Measurements from ENCODE around the gene MYO3A.

Gene MYO3A

GRCh38 chr10:26215935-26216584 is 282.0 kb downstream of the MYO3A start:
- no peak for DNase-seq

- no peak for DNase-seq
These were observed 282.8 kb downstream of the MYO3A start, which contains the start of gene GAD2 for GRCh38 chr10:26216585-26217395. TSS of gene GAD2 (plus strand) at chr10:26216774. CDS start at chr10:26216810, 36 bp downstream.

GRCh38 chr10:26217396-26218086 is 283.5 kb downstream of the MYO3A start:
- DNase-seq = no peak

- no peak for DNase-seq
These were observed 285.6 kb downstream of the MYO3A start for GRCh38 chr10:26219676-26220075.

GRCh38 chr10:26220901-26221300 is 286.9 kb downstream of the MYO3A start:
- no peak for DNase-seq

GRCh38 chr10:26221541-26221940 is 287.5 kb downstream of the MYO3A start:
- no peak for DNase-seq

- no peak for DNase-seq
These were observed 288.5 kb downstream of the MYO3A start for GRCh38 chr10:26222563-26222962.

- DNase-seq = no peak
These were observed 291.3 kb downstream of the MYO3A start for GRCh38 chr10:26225322-26225721.

GRCh38 chr10:26227786-26228185 is 293.8 kb downstream of the MYO3A start:
- no peak for DNase-seq

GRCh38 chr10:26232174-26232573 is 298.1 kb downstream of the MYO3A start:
- no peak for DNase-seq

- DNase-seq = no peak
These were observed 301.7 kb downstream of the MYO3A start for GRCh38 chr10:26235761-26236160.

GRCh38 chr10:26238378-26238777 is 304.3 kb downstream of the MYO3A start:
- no peak for DNase-seq

GRCh38 chr10:26242706-26243350 is 308.8 kb downstream of the MYO3A start:
- no peak for DNase-seq

- no peak for DNase-seq
These were observed 309.3 kb downstream of the MYO3A start for GRCh38 chr10:26243351-26243720.

- DNase-seq = no peak
These were observed 315.7 kb downstream of the MYO3A start for GRCh38 chr10:26249681-26250080.

GRCh38 chr10:26251925-26252324 is 317.9 kb downstream of the MYO3A start:
- no peak for DNase-seq

GRCh38 chr10:26254616-26255015 is 320.6 kb downstream of the MYO3A start:
- DNase-seq = no peak

- no peak for DNase-seq
These were observed 325.3 kb downstream of the MYO3A start for GRCh38 chr10:26259341-26259740.

All from activated CD4-positive, alpha-beta T cell treated with anti-CD3 and anti-CD28 coated beads, Interleukin-2, amount 50 U/mL, for 1 hour (primary cell).